ENCODE results near the gene GAS2L3.
"Not testable (repeated sequence)": the region's sequence is repeated elsewhere in the genome, so short reads cannot be mapped to it uniquely, and the experiment has no call there.

GAS2L3 gene

GRCh38 chr12:100576331-100577036, 3.0 kb downstream of the GAS2L3 start:
- DNase-seq: no peak

- no peak for DNase-seq
Measured at GRCh38 chr12:100578923-100579322, 5.4 kb downstream of the GAS2L3 start.

- DNase-seq: no peak
Measured at GRCh38 chr12:100579844-100580243, 6.4 kb downstream of the GAS2L3 start.

GRCh38 chr12:100584256-100584655, 10.8 kb downstream of the GAS2L3 start:
- no peak for DNase-seq

- no peak for DNase-seq
Measured at GRCh38 chr12:100591979-100592378, 18.5 kb downstream of the GAS2L3 start.

- DNase-seq: no peak
Measured at GRCh38 chr12:100593490-100593889, 20.0 kb downstream of the GAS2L3 start.

- DNase-seq: no peak
Measured at GRCh38 chr12:100601626-100602025, 28.1 kb downstream of the GAS2L3 start.

GRCh38 chr12:100602997-100603396, 29.5 kb downstream of the GAS2L3 start:
- not testable (repeated sequence) for DNase-seq

GRCh38 chr12:100608776-100609175, 35.3 kb downstream of the GAS2L3 start:
- DNase-seq: no peak

- DNase-seq: no peak
Measured at GRCh38 chr12:100610666-100611430, 37.4 kb downstream of the GAS2L3 start.

GRCh38 chr12:100612606-100613005, 39.1 kb downstream of the GAS2L3 start:
- DNase-seq: no peak

- DNase-seq: no peak
Measured at GRCh38 chr12:100624571-100624970, 51.1 kb downstream of the GAS2L3 start.

- no peak for DNase-seq
Measured at GRCh38 chr12:100632445-100632892, 59.0 kb downstream of the GAS2L3 start.

GRCh38 chr12:100633082-100633785, 59.8 kb downstream of the GAS2L3 start:
- DNase-seq: not testable (repeated sequence)

- no peak for DNase-seq
Measured at GRCh38 chr12:100643246-100643645, 69.8 kb downstream of the GAS2L3 start.

- no peak for DNase-seq
Measured at GRCh38 chr12:100646896-100647295, 73.4 kb downstream of the GAS2L3 start.

GRCh38 chr12:100651108-100651507, 77.6 kb downstream of the GAS2L3 start:
- no peak for DNase-seq

- DNase-seq: no peak
Measured at GRCh38 chr12:100651694-100652093, 78.2 kb downstream of the GAS2L3 start.

- no peak for DNase-seq
Measured at GRCh38 chr12:100652488-100652887, 79.0 kb downstream of the GAS2L3 start.

- DNase-seq: no peak
Measured at GRCh38 chr12:100656141-100656540, 82.7 kb downstream of the GAS2L3 start.

GRCh38 chr12:100656856-100657255, 83.4 kb downstream of the GAS2L3 start:
- DNase-seq: no peak

- no peak for DNase-seq
Measured at GRCh38 chr12:100661300-100661951, 87.9 kb downstream of the GAS2L3 start.

- DNase-seq: no peak
Measured at GRCh38 chr12:100666588-100666987, 93.1 kb downstream of the GAS2L3 start.
